ENCODE measurements around the gene NACA. TPM values are rescaled to one million over a fixed set of nuclear protein-coding genes. Genes with fewer than 3 reads are reported as not detected.

The NACA gene
- total RNA-seq, 1 donor from 2014 or later = 963 TPM

GRCh38 chr12:56676851-56677580 is 48.1 kb downstream of the NACA start:
- no peak for DNase-seq (ENCODE audit: low spot score)
- Mint-ChIP-seq H3K27me3 (ENCODE audit: insufficient read depth) (no peaks in the 10 kb centered on the region), H3K27ac (peak overlapping the region; percentile 64), H3K9me3 (no peaks in the 10 kb centered on the region), H3K4me1 (ENCODE audit: low read depth) (peaks cover 36% of the 10 kb centered on the region), H3K4me3 (no peak overlapping the region), H3K36me3 (ENCODE audit: low read depth) (peaks cover 36% of the 10 kb centered on the region)
- intact Hi-C loops (cut with micrococcal nuclease) = loop anchor here (1.0 kb wide), 2 partner anchors 11 to 40 kb away; partner anchors contain the start of gene PTGES3

- Mint-ChIP-seq H3K9me3 (no peaks in the 10 kb centered on the region), H3K4me3 (no peak overlapping the region), H3K27ac (peak overlapping the region; percentile 40), H3K27me3 (ENCODE audit: insufficient read depth) (no peaks in the 10 kb centered on the region), H3K4me1 (ENCODE audit: low read depth) (peaks cover 34% of the 10 kb centered on the region), H3K36me3 (ENCODE audit: low read depth) (peaks cover 43% of the 10 kb centered on the region)
- intact Hi-C loops (cut with micrococcal nuclease) = no loop called here
- no peak for DNase-seq (ENCODE audit: low spot score)
Observed at GRCh38 chr12:56671608-56672007, 53.5 kb downstream of the NACA start.

GRCh38 chr12:56670836-56671235 is 54.3 kb downstream of the NACA start:
- no peak for DNase-seq (ENCODE audit: low spot score)
- H3K27ac Mint-ChIP-seq = no peak overlapping the region
- H3K4me3 Mint-ChIP-seq = no peak overlapping the region
- intact Hi-C loops (cut with micrococcal nuclease) = no loop called here
- H3K4me1 Mint-ChIP-seq (ENCODE audit: low read depth) = peaks cover 29% of the 10 kb centered on the region
- no peaks in the 10 kb centered on the region for H3K27me3 Mint-ChIP-seq (ENCODE audit: insufficient read depth)
- H3K36me3 Mint-ChIP-seq (ENCODE audit: low read depth) = peaks cover 44% of the 10 kb centered on the region
- no peaks in the 10 kb centered on the region for H3K9me3 Mint-ChIP-seq

GRCh38 chr12:56668197-56668457 is 57.0 kb downstream of the NACA start:
- Mint-ChIP-seq H3K4me3 (no peak overlapping the region), H3K27ac (peak overlapping the region; percentile 69), H3K36me3 (ENCODE audit: low read depth) (peaks cover 65% of the 10 kb centered on the region), H3K4me1 (ENCODE audit: low read depth) (peaks cover 28% of the 10 kb centered on the region), H3K9me3 (no peaks in the 10 kb centered on the region), H3K27me3 (ENCODE audit: insufficient read depth) (no peaks in the 10 kb centered on the region)
- intact Hi-C loops (cut with micrococcal nuclease) = no loop called here
- DNase-seq (ENCODE audit: low spot score) = no peak

Other genes with a start within 250 kb of the NACA start
- gene GLS2, start 237.1 kb downstream of the NACA start, total RNA-seq = 1.5 and 2.6 TPM in 2 replicates
- 4.0 and 6.5 TPM in 2 replicates for gene RBMS2, start 203.5 kb downstream of the NACA start, total RNA-seq
- 119 and 126 TPM in 2 replicates for gene BAZ2A, start 95.0 kb downstream of the NACA start, total RNA-seq
- gene ATP5F1B, start 79.3 kb downstream of the NACA start, total RNA-seq = 714 and 716 TPM in 2 replicates
- gene PTGES3, start 37.0 kb downstream of the NACA start, total RNA-seq = 301 and 302 TPM in 2 replicates
- 67.5 and 67.8 TPM in 2 replicates for gene PRIM1, start 27.0 kb upstream of the NACA start, total RNA-seq
- gene HSD17B6, start 38.0 kb upstream of the NACA start, total RNA-seq = 1.3 and 1.7 TPM in 2 replicates
- gene SDR9C7, start 209.1 kb upstream of the NACA start, total RNA-seq = not detected in 2 replicates
- 0.23 and 0.29 TPM in 2 replicates for gene RDH16, start 232.3 kb upstream of the NACA start, total RNA-seq

All from activated T-helper 1 cell treated with anti-CD3 and anti-CD28 coated beads, Interleukin-12 subunit alpha, Interleukin-12 subunit beta, Interleukin-2, Interleukin-4 antibody, amounts not matched to agents 30 ng/mL and 10 ng/mL and 1 ng/mL, durations not matched to agents 14 hours and 24 hours and 36 hours (primary cell).